ENCODE measurements around the gene GPNMB.
A peak's percentile ranks its signal among the peaks of the same experiment; 100 is the strongest.

The GPNMB gene

DNA sequence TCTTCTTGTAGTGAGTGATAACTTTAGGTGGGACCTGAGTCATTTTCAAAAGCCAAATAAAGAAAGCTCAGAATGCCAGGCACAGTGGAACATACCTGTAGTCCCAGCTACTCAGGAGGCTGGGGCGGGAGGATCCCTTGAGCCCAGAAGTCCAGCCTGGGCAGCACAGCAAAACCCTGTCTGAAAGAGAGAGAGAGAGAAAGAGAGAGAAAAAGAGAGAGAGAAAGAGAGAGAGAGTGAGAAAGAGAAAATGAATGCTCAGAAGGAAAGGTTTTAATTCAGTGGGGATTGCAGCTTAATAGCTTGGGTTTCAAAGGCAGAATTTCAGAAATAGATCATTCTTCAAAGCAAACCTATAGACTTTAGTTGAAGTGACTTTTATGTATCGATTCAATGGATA lies 25.7 kb downstream of the GPNMB start:
- POLR2A ChIA-PET, result interaction anchor here (0.9 to 2.8 kb wide), 4 partner anchors 27 to 202 kb away, joined by 3 to 15 read pairs (median 5); partner anchors contain the start of gene MALSU1
- Histone ChIP-seq H3K9me3 (ENCODE audit: control insufficient read depth, insufficient read depth, low read depth, low read length) (no peaks in the 10 kb centered on the region), H3K36me3 (ENCODE audit: control insufficient read depth in 2 of 2, insufficient read depth in 1 of 2, low read length in 2 of 2) (no peaks in the 10 kb centered on the region), H3K27ac (ENCODE audit: extremely low read depth, low read depth, low read length) (peak overlapping the region; percentile 0; the same call in 1 of the 2 replicates), H3K4me3 (ENCODE audit: low read depth, low read length) (no peak overlapping the region), H3K4me1 (ENCODE audit: control insufficient read depth, insufficient read depth, low read length) (peaks cover 12% of the 10 kb centered on the region; the same call in 1 of the 2 replicates)
- peak; percentile 82 for TF ChIP-seq PRDM1 (tag by site-specific recombination; IDR thresholded peaks at IDR 0.05)
- TF ChIP-seq ZNF596 (tag by site-specific recombination; IDR thresholded peaks at IDR 0.05), result peak; percentile 95
- no peak for TF ChIP-seq ZNF354C (tag by site-specific recombination; IDR thresholded peaks at IDR 0.05; ENCODE audit: borderline replicate concordance, low read depth)
- CTCF ChIA-PET, result interaction anchor here (0.6 to 7.3 kb wide), 34 partner anchors 10 to 442 kb away, joined by 3 to 92 read pairs (median 4); no protein-coding TSS in a partner anchor

GRCh38 chr7:23273141-23273599 lies 26.6 kb downstream of the GPNMB start:
- Histone ChIP-seq H3K9me3 (ENCODE audit: control insufficient read depth, insufficient read depth, low read depth, low read length) (no peaks in the 10 kb centered on the region), H3K4me1 (ENCODE audit: control insufficient read depth, insufficient read depth, low read length) (peaks cover 12% of the 10 kb centered on the region; the same call in 1 of the 2 replicates), H3K4me3 (ENCODE audit: low read depth, low read length) (no peak overlapping the region; the same call in 1 of the 2 replicates), H3K27ac (ENCODE audit: extremely low read depth, low read depth, low read length) (peak overlapping the region; percentile 58), H3K36me3 (ENCODE audit: control insufficient read depth in 2 of 2, insufficient read depth in 1 of 2, low read length in 2 of 2) (no peaks in the 10 kb centered on the region)
- CTCF ChIA-PET, result interaction anchor here (0.5 to 7.3 kb wide), 38 partner anchors 9 to 1009 kb away, joined by 3 to 92 read pairs (median 4); no protein-coding TSS in a partner anchor
- POLR2A ChIA-PET, result interaction anchor here (0.6 to 2.8 kb wide), 7 partner anchors 26 to 258 kb away, joined by 3 to 15 read pairs (median 3); partner anchors contain the start of gene MALSU1
- TF ChIP-seq ZNF501 (tag by site-specific recombination; IDR thresholded peaks at IDR 0.05), result peak; percentile 77
- TF ChIP-seq ZNF639 (tag by site-specific recombination; IDR thresholded peaks at IDR 0.05), result peak; percentile 78
- TF ChIP-seq, protein P1, sequence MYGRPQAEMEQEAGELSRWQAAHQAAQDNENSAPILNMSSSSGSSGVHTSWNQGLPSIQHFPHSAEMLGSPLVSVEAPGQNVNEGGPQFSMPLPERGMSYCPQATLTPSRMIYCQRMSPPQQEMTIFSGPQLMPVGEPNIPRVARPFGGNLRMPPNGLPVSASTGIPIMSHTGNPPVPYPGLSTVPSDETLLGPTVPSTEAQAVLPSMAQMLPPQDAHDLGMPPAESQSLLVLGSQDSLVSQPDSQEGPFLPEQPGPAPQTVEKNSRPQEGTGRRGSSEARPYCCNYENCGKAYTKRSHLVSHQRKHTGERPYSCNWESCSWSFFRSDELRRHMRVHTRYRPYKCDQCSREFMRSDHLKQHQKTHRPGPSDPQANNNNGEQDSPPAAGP (tag by site-specific recombination; IDR thresholded peaks at IDR 0.05), result peak; percentile 75
- no peak for TF ChIP-seq ZIC2 (tag by site-specific recombination; IDR thresholded peaks at IDR 0.05)
- no peak for TF ChIP-seq ZFP41 (tag by site-specific recombination; IDR thresholded peaks at IDR 0.05; ENCODE audit: borderline replicate concordance)
- TF ChIP-seq ZEB2 (tag by site-specific recombination; IDR thresholded peaks at IDR 0.05), result peak; percentile 93
- TF ChIP-seq ZNF837 (tag by site-specific recombination; IDR thresholded peaks at IDR 0.05), result no peak
- TF ChIP-seq BCL11A (tag by site-specific recombination; IDR thresholded peaks at IDR 0.05; ENCODE audit: low read depth), result 0 out of 2 replicates have a peak, but pooled peaks have one; percentile 59
- peak; percentile 92 for TF ChIP-seq ZNF843 (tag by site-specific recombination; IDR thresholded peaks at IDR 0.05)
- TF ChIP-seq ZNF510 (tag by site-specific recombination; IDR thresholded peaks at IDR 0.05; ENCODE audit: insufficient replicate concordance), result no peak
- TF ChIP-seq MEIS1 (CRISPR knock-in tag; IDR thresholded peaks at IDR 0.05; ENCODE audit: borderline replicate concordance), result peak; percentile 98
- TF ChIP-seq KLF10 (tag by site-specific recombination; IDR thresholded peaks at IDR 0.05), result peak; percentile 74; the same call in 1 of the 2 replicates
- TF ChIP-seq ZNF366 (tag by site-specific recombination; conservative IDR thresholded peaks at IDR 0.05), result peak; percentile 83
- peak; percentile 53; the same call in 1 of the 2 replicates for TF ChIP-seq ZNF513 (tag by site-specific recombination; IDR thresholded peaks at IDR 0.05)
- TF ChIP-seq ZSCAN30 (tag by site-specific recombination; IDR thresholded peaks at IDR 0.05), result peak; percentile 92
- peak; percentile 73 for TF ChIP-seq ZBTB8A (tag by site-specific recombination; IDR thresholded peaks at IDR 0.05)
- peak; percentile 70 for TF ChIP-seq ZNF341 (tag by site-specific recombination; IDR thresholded peaks at IDR 0.05; ENCODE audit: low read depth)
- TF ChIP-seq ZNF416 (tag by site-specific recombination; IDR thresholded peaks at IDR 0.05), result no peak
- TF ChIP-seq ZNF391 (tag by site-specific recombination; IDR thresholded peaks at IDR 0.05; ENCODE audit: borderline replicate concordance, low read depth), result peak; percentile 50; the same call in 1 of the 2 replicates
- TF ChIP-seq KLF7 (tag by site-specific recombination; IDR thresholded peaks at IDR 0.05; ENCODE audit: borderline replicate concordance), result no peak
- peak; percentile 76 for TF ChIP-seq CTCF (tag by site-specific recombination; IDR thresholded peaks at IDR 0.05)
- peak; percentile 24; the same call in 1 of the 2 replicates for TF ChIP-seq GLI2 (tag by site-specific recombination; IDR thresholded peaks at IDR 0.05; ENCODE audit: borderline replicate concordance, low read depth)
- TF ChIP-seq ZBTB17 (tag by site-specific recombination; IDR thresholded peaks at IDR 0.05), result peak; percentile 89
- TF ChIP-seq KLF8 (tag by site-specific recombination; IDR thresholded peaks at IDR 0.05), result peak; percentile 82
- TF ChIP-seq, protein P2, sequence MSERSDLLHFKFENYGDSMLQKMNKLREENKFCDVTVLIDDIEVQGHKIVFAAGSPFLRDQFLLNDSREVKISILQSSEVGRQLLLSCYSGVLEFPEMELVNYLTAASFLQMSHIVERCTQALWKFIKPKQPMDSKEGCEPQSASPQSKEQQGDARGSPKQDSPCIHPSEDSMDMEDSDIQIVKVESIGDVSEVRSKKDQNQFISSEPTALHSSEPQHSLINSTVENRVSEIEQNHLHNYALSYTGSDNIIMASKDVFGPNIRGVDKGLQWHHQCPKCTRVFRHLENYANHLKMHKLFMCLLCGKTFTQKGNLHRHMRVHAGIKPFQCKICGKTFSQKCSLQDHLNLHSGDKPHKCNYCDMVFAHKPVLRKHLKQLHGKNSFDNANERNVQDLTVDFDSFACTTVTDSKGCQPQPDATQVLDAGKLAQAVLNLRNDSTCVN (tag by site-specific recombination; optimal IDR thresholded peaks at IDR 0.05), result peak; percentile 14

All from HEK293 (cell line).